Measurements from ENCODE around the gene SELENOT.

Gene SELENOT

GRCh38 chr3:150673966-150674365, 70.8 kb downstream of the SELENOT start:
- DNase-seq: no peak

- DNase-seq: no peak
These were observed 72.5 kb downstream of the SELENOT start for GRCh38 chr3:150675587-150675986.

Measured in NCI-H2081 (cell line).